SK-N-SH (cell line): ENCODE measurements around the gene SETDB2.

ENCODE experiments used
- CTCF ChIP-seq: fragments of 200-600 bp; sonication (generic); IDR thresholded peaks from 2 replicates; pipeline ENCODE4 v1.6.1; 2017; ENCODE audit warnings: antibody characterized with exemption, mild to moderate bottlenecking, moderate library complexity
- EP300 ChIP-seq, 2 experiments: IDR thresholded peaks; 2 replicates each; pipeline versions ENCODE4 v1.4.0 to v1.6.1; 2012; ENCODE audit warnings: borderline replicate concordance in 1 of 2, low read depth in 1 of 2, low read length in 1 of 2
- EZH2phosphoT487 ChIP-seq: fragments of 200-600 bp; sonication (generic); IDR thresholded peaks from 2 replicates; pipeline ENCODE4 v1.6.1; 2017; ENCODE audit warnings: low read depth, mixed run types, mild to moderate bottlenecking, antibody characterized with exemption, moderate library complexity, borderline replicate concordance
- MXI1 ChIP-seq: IDR thresholded peaks from 2 replicates; pipeline ENCODE4 v1.6.1; 2012; ENCODE audit warnings: mild to moderate bottlenecking, low read depth, low read length, improper control_type of control experiment
- TEAD4 ChIP-seq: IDR thresholded peaks from 2 replicates; pipeline ENCODE4 v1.4.0; 2012; ENCODE audit warnings: mild to moderate bottlenecking, borderline replicate concordance; ENCODE audit not compliant: insufficient read depth
- USF2 ChIP-seq: fragments of 150-350 bp; IDR thresholded peaks from 2 replicates; pipeline ENCODE4 v1.6.1; 2017; ENCODE audit warnings: antibody characterized with exemption, low read length, low read depth, borderline replicate concordance
- YY1 ChIP-seq: IDR thresholded peaks from 2 replicates; pipeline ENCODE4 v1.4.0; 2012; ENCODE audit warnings: low read depth, mild to moderate bottlenecking

- no peak for TF ChIP-seq CTCF
- TF ChIP-seq TEAD4 = no peak
- TF ChIP-seq EP300 (IDR thresholded peaks at IDR 0.05; ENCODE audit: borderline replicate concordance in 1 of 2, low read depth in 1 of 2, low read length in 1 of 2) = no peak
- TF ChIP-seq MXI1 = no peak
- no peak for TF ChIP-seq EZH2phosphoT487
- no peak for TF ChIP-seq YY1
- no peak for TF ChIP-seq USF2
Measured at GRCh38 chr13:49443357-49443703, 744 bp upstream of the SETDB2 start.
